H1 (cell line): Measurements from ENCODE around the gene KCTD21. TPM values are rescaled to one million over a fixed set of nuclear protein-coding genes. Genes with fewer than 3 reads are reported as not detected.

ENCODE experiments used
- CHD7 ChIP-seq: fragments of 300-600 bp; sonication (generic); IDR thresholded peaks from 2 replicates; pipeline ENCODE4 v1.7.1; 2012; ENCODE audit warnings: low read length, moderate library complexity, mild to moderate bottlenecking, inconsistent platforms; ENCODE audit not compliant: insufficient replicate concordance
- KDM1A ChIP-seq: fragments of 200-600, 300-600 bp; sonication (generic); IDR thresholded peaks from 2 replicates; pipeline ENCODE4 v1.7.1; 2016; ENCODE audit warnings: mild to moderate bottlenecking, low read length, borderline replicate concordance
- PHF8 ChIP-seq: fragments of 200-600 bp; sonication (generic); conservative IDR thresholded peaks from 2 replicates; pipeline ENCODE4 v1.7.1; 2012; ENCODE audit warnings: low read depth, mild to moderate bottlenecking, inconsistent platforms, low read length, moderate library complexity
- SP2 ChIP-seq: IDR thresholded peaks from 2 replicates; pipeline ENCODE4 v1.6.1; 2012; ENCODE audit warnings: mild to moderate bottlenecking, low read length, inconsistent platforms
- polyA plus RNA-seq, 7 experiments: library from polyadenylated mRNA; depleted of rRNA in 3 of 7; stranded (reverse) in 5 of 7; unstranded in 2 of 7; fragments of >200 nt in 5 of 7; fragments of 200-250 nt in 2 of 7; gene quantifications; 1 replicate in 5 of 7; 2 replicates in 1 of 7; 4 replicates in 1 of 7; pipeline versions ENCODE4 v1.2.1 to v1.2.3, GENCODE V29; 2011 to 2013; ENCODE audit warnings: missing spikeins in 2 of 7, mixed read lengths in 2 of 7
- total RNA-seq: library from RNA; stranded (reverse); fragmentation: NEBNext Ultra II Directional; extraction: Animal tissue kit (Norgen Biotek cat#: 25700); gene quantifications from 2 replicates; pipeline ENCODE4 v1.2.1, GENCODE V29; 2021

The KCTD21 gene
- total and polyA plus RNA-seq, 2 of the 8 experiments (the other 6 are each of a cell fraction or from before 2014, with no cell fraction given) = 3.2 to 4.1 TPM

GRCh38 chr11:78161962-78162371 lies 26.5 kb downstream of the KCTD21 start (continued):
- TF ChIP-seq CHD7 (no peak), SP2 (no peak), KDM1A (no peak), PHF8 (no peak)
